Erythroblast (primary cell): ENCODE results near the gene TPK1.
"Not testable (repeated sequence)": the region's sequence is repeated elsewhere in the genome, so short reads cannot be mapped to it uniquely, and the experiment has no call there.

Experiments
- DNase-seq, 2 experiments: peaks; one replicate each; lab custom pipeline; 2025; lab: John Stamatoyannopoulos, UW
- GATA1 ChIP-seq: IDR thresholded peaks from 2 replicates; pipeline ENCODE4 v1.6.1; 2011; ENCODE audit warnings: low read depth, mild to moderate bottlenecking, control low read depth, low read length, moderate library complexity
- POLR2A ChIP-seq: IDR thresholded peaks from 2 replicates; pipeline ENCODE4 v1.6.1; 2011; ENCODE audit warnings: mild to moderate bottlenecking, low read length

Gene TPK1

GRCh38 chr7:144736880-144737493, 98.9 kb downstream of the TPK1 start:
- DNase-seq = no peak
- no peak for TF ChIP-seq GATA1
- no peak for TF ChIP-seq POLR2A

GRCh38 chr7:144735505-144736276, 100.2 kb downstream of the TPK1 start:
- DNase-seq = no peak
- TF ChIP-seq POLR2A = no peak
- no peak for TF ChIP-seq GATA1

- TF ChIP-seq POLR2A = no peak
- no peak for TF ChIP-seq GATA1
- no peak for DNase-seq
Observed at GRCh38 chr7:144731661-144732351, 104.0 kb downstream of the TPK1 start.

- TF ChIP-seq POLR2A = no peak
- no peak for TF ChIP-seq GATA1
Observed at GRCh38 chr7:144730224-144730623, 105.6 kb downstream of the TPK1 start.

GRCh38 chr7:144729226-144729625, 106.6 kb downstream of the TPK1 start:
- no peak for TF ChIP-seq GATA1
- no peak for TF ChIP-seq POLR2A

More at GRCh38 chr7:144730224-144730623, 105.6 kb downstream of the TPK1 start:
- DNase-seq = no peak

GRCh38 chr7:144728551-144728950, 107.3 kb downstream of the TPK1 start:
- DNase-seq = no peak
- TF ChIP-seq POLR2A (no peak), GATA1 (no peak)

More at GRCh38 chr7:144729226-144729625, 106.6 kb downstream of the TPK1 start:
- DNase-seq = no peak

- DNase-seq = not testable (repeated sequence)
Observed at GRCh38 chr7:144726840-144727239, 109.0 kb downstream of the TPK1 start.

- TF ChIP-seq GATA1 (no peak), POLR2A (no peak)
Observed at GRCh38 chr7:144725070-144725469, 110.8 kb downstream of the TPK1 start.

GRCh38 chr7:144723301-144723700, 112.6 kb downstream of the TPK1 start:
- DNase-seq = no peak
- no peak for TF ChIP-seq POLR2A
- no peak for TF ChIP-seq GATA1

More at GRCh38 chr7:144725070-144725469, 110.8 kb downstream of the TPK1 start:
- no peak for DNase-seq

GRCh38 chr7:144720710-144721109, 115.1 kb downstream of the TPK1 start:
- DNase-seq = no peak
- no peak for TF ChIP-seq GATA1
- TF ChIP-seq POLR2A = no peak

GRCh38 chr7:144720149-144720548, 115.7 kb downstream of the TPK1 start:
- TF ChIP-seq GATA1 = no peak
- no peak for TF ChIP-seq POLR2A
- DNase-seq = no peak

GRCh38 chr7:144717720-144718119, 118.1 kb downstream of the TPK1 start:
- no peak for DNase-seq
- TF ChIP-seq POLR2A (no peak), GATA1 (no peak)

GRCh38 chr7:144713850-144714249, 122.0 kb downstream of the TPK1 start:
- DNase-seq = no peak
- TF ChIP-seq POLR2A (no peak), GATA1 (no peak)

- no peak for DNase-seq
- no peak for TF ChIP-seq POLR2A
- no peak for TF ChIP-seq GATA1
Observed at GRCh38 chr7:144710791-144711190, 125.1 kb downstream of the TPK1 start.

GRCh38 chr7:144709066-144709465, 126.8 kb downstream of the TPK1 start:
- DNase-seq = no peak
- no peak for TF ChIP-seq POLR2A
- TF ChIP-seq GATA1 = no peak
